Uterus (tissue), 2 donors: ENCODE measurements around the gene SCN2A.

Source experiments
- CTCF ChIP-seq, 4 experiments: fragments of 200-600 bp in 2 of 4; fragments of 450-650 bp in 2 of 4; sonication (generic) in 2 of 4; IDR thresholded peaks; one replicate each; pipeline ENCODE4 v1.5.1; 2016 to 2019; ENCODE audit warnings: antibody characterized with exemption in 4 of 4, mild to moderate bottlenecking in 2 of 4, moderate library complexity in 1 of 4
- POLR2A ChIP-seq, 2 donors: fragments of 450-650 bp; IDR thresholded peaks; one replicate each; pipeline ENCODE4 v1.6.1; 2016; ENCODE audit warnings: antibody characterized with exemption in 2 of 2, mild to moderate bottlenecking in 1 of 2, moderate library complexity in 1 of 2

GRCh38 chr2:165295643-165296042, 56.4 kb downstream of the SCN2A start:
- TF ChIP-seq CTCF (IDR thresholded peaks at IDR 0.05): no peak
- no peak for TF ChIP-seq POLR2A (IDR thresholded peaks at IDR 0.05)
